Caco-2 (cell line): ENCODE measurements around the gene LRRC28. TPM values are rescaled to one million over a fixed set of nuclear protein-coding genes. Genes with fewer than 3 reads are reported as not detected.
"Not testable (repeated sequence)": the region's sequence is repeated elsewhere in the genome, so short reads cannot be mapped to it uniquely, and the experiment has no call there.

Experiments used
- BruUV-seq: library from RNA; stranded (reverse); fragments of 400-500 nt; replicated peaks from 2 replicates; lab custom pipeline; 2021; lab: Mats Ljungman, UMichigan
- CTCF ChIA-PET: fragments of 300-600 bp; sonication (Branson Sonifier 250); formaldehyde crosslinking; loops from one replicate; lab custom pipeline; 2022; ENCODE audit warnings: antibody characterized with exemption; lab: Charles Lee
- POLR2A ChIA-PET: fragments of 300-600 bp; sonication (Branson Sonifier 250); formaldehyde crosslinking; loops from one replicate; lab custom pipeline; 2022; ENCODE audit warnings: antibody characterized with exemption; lab: Charles Lee
- DNase-seq, 2 experiments: peaks; one replicate each; pipeline versions ENCODE4 v3.0.0 to v3.0.0-alpha.2; 2020 to 2022
- H3K27me3 ChIP-seq: replicated peaks from 2 replicates; pipeline ENCODE4 v1.6.0; 2011; ENCODE audit warnings: low read length; ENCODE audit not compliant: control insufficient read depth, insufficient read depth
- H3K36me3 ChIP-seq: 2 replicates; pipeline ENCODE4 v1.5.1; 2011; ENCODE audit warnings: low read length; ENCODE audit not compliant: control insufficient read depth, insufficient read depth
- H3K4me1 ChIP-seq: fragments of 250-450 bp; sonication (Bioruptor Pico); 2 replicates; pipeline ENCODE4 v1.5.1; 2020; ENCODE audit warnings: mild to moderate bottlenecking
- H3K4me3 ChIP-seq: 2 replicates; pipeline ENCODE4 v1.5.1; 2011; ENCODE audit warnings: low read depth, mild to moderate bottlenecking, control low read depth, low read length
- H3K9me3 ChIP-seq: fragments of 250-450 bp; sonication (Bioruptor Pico); 2 replicates; pipeline ENCODE4 v1.5.1; 2020; ENCODE audit warnings: mild to moderate bottlenecking, moderate library complexity
- H3K27ac Mint-ChIP-seq: one replicate; pipeline ENCODE4 v1.8.0; 2022; ENCODE audit warnings: mixed read lengths; ENCODE audit not compliant: unreplicated experiment
- H3K27me3 Mint-ChIP-seq: one replicate; pipeline ENCODE4 v1.8.0; 2022; ENCODE audit warnings: mixed read lengths; ENCODE audit not compliant: insufficient read depth, unreplicated experiment
- H3K36me3 Mint-ChIP-seq: one replicate; pipeline ENCODE4 v1.8.0; 2022; ENCODE audit warnings: mild to moderate bottlenecking, mixed read lengths; ENCODE audit not compliant: insufficient read depth, unreplicated experiment
- H3K4me1 Mint-ChIP-seq: one replicate; pipeline ENCODE4 v1.8.0; 2022; ENCODE audit warnings: low read depth, mixed read lengths; ENCODE audit not compliant: unreplicated experiment
- H3K4me3 Mint-ChIP-seq: one replicate; pipeline ENCODE4 v1.8.0; 2022; ENCODE audit warnings: mild to moderate bottlenecking, moderate library complexity, mixed read lengths; ENCODE audit not compliant: unreplicated experiment
- H3K9me3 Mint-ChIP-seq: one replicate; pipeline ENCODE4 v1.8.0; 2022; ENCODE audit warnings: mixed read lengths; ENCODE audit not compliant: unreplicated experiment
- CTCF ChIP-seq, 2 experiments: fragments of 200-600 bp in 1 of 2; IDR thresholded peaks; 1 replicate in 1 of 2; 2 replicates in 1 of 2; pipeline versions ENCODE4 v1.5.1 to v1.8.0; 2011 to 2022; ENCODE audit warnings: antibody characterized with exemption in 1 of 2, control low read depth in 1 of 2, inconsistent platforms in 1 of 2, low read depth in 1 of 2, low read length in 1 of 2, mild to moderate bottlenecking in 1 of 2, moderate library complexity in 1 of 2; ENCODE audit not compliant: insufficient read depth in 1 of 2, severe bottlenecking in 1 of 2, unreplicated experiment in 1 of 2
- intact Hi-C: fragments of 100-400 bp; cut with micrococcal nuclease; formaldehyde crosslinking; loops from one replicate; pipeline ENCODE4 v1.10.0; 2022; ENCODE audit not compliant: unreplicated experiment
- total RNA-seq: library from RNA; stranded (reverse); gene quantifications from 2 replicates; pipeline ENCODE4 v1.2.3, GENCODE V29; 2022

Gene LRRC28
- total RNA-seq, 1 experiment from 2014 or later, result 17.8 TPM

GRCh38 chr15:99232740-99233139, 18.5 kb upstream of the LRRC28 start:
- no peak for TF ChIP-seq CTCF (IDR thresholded peaks at IDR 0.05; ENCODE audit: insufficient read depth in 1 of 2, low read depth in 1 of 2, low read length in 1 of 2, severe bottlenecking in 1 of 2, unreplicated experiment in 1 of 2)
- Histone ChIP-seq H3K9me3 (no peaks in the 10 kb centered on the region), H3K27me3 (no peaks in the 10 kb centered on the region), H3K4me1 (no peaks in the 10 kb centered on the region), H3K36me3 (no peaks in the 10 kb centered on the region), H3K4me3 (no peak overlapping the region)
- H3K9me3 Mint-ChIP-seq, result no peaks in the 10 kb centered on the region
- CTCF ChIA-PET, result no interaction called here
- intact Hi-C loops, result no loop called here
- no peak overlapping the region for H3K27ac Mint-ChIP-seq
- no TSS peak for BruUV-seq
- POLR2A ChIA-PET, result no interaction called here
- no peak overlapping the region for H3K4me3 Mint-ChIP-seq
- no peaks in the 10 kb centered on the region for H3K4me1 Mint-ChIP-seq
- DNase-seq, result no peak
- H3K27me3 Mint-ChIP-seq, result no peaks in the 10 kb centered on the region
- no peaks in the 10 kb centered on the region for H3K36me3 Mint-ChIP-seq

GRCh38 chr15:99234160-99234559, 17.1 kb upstream of the LRRC28 start:
- BruUV-seq, H3K4me1 Mint-ChIP-seq, POLR2A ChIA-PET, H3K36me3 Mint-ChIP-seq, DNase-seq, H3K27me3 Mint-ChIP-seq, H3K4me3 Mint-ChIP-seq, H3K36me3 ChIP-seq, H3K4me3 ChIP-seq, H3K27ac Mint-ChIP-seq, H3K9me3 ChIP-seq, intact Hi-C loops, CTCF ChIA-PET, H3K4me1 ChIP-seq, H3K9me3 Mint-ChIP-seq, H3K27me3 ChIP-seq: not testable (repeated sequence)

GRCh38 chr15:99238849-99239248, 12.4 kb upstream of the LRRC28 start:
- H3K9me3 Mint-ChIP-seq, result no peaks in the 10 kb centered on the region
- no peaks in the 10 kb centered on the region for H3K36me3 Mint-ChIP-seq
- no peaks in the 10 kb centered on the region for H3K27me3 Mint-ChIP-seq
- Histone ChIP-seq H3K27me3 (no peaks in the 10 kb centered on the region), H3K4me1 (no peaks in the 10 kb centered on the region), H3K36me3 (no peaks in the 10 kb centered on the region; the same call in 1 of the 2 replicates), H3K9me3 (no peaks in the 10 kb centered on the region), H3K4me3 (no peak overlapping the region)
- no peak overlapping the region for H3K4me3 Mint-ChIP-seq
- intact Hi-C loops, result no loop called here
- H3K27ac Mint-ChIP-seq, result no peak overlapping the region
- DNase-seq, result no peak
- CTCF ChIA-PET, result no interaction called here
- H3K4me1 Mint-ChIP-seq, result no peaks in the 10 kb centered on the region
- BruUV-seq, result no TSS peak
- POLR2A ChIA-PET, result no interaction called here
- no peak for TF ChIP-seq CTCF (IDR thresholded peaks at IDR 0.05; ENCODE audit: insufficient read depth in 1 of 2, low read depth in 1 of 2, low read length in 1 of 2, severe bottlenecking in 1 of 2, unreplicated experiment in 1 of 2)
